HG03432 (cell line): ENCODE data around the gene FPR2.
"Not testable (repeated sequence)": the region's sequence is repeated elsewhere in the genome, so short reads cannot be mapped to it uniquely, and the experiment has no call there.

Experiments
- ATAC-seq: cut with Tn5 transposase; IDR thresholded peaks from one replicate; pipeline ENCODE4 v1.9.1; 2021; ENCODE audit warnings: mild to moderate bottlenecking, moderate library complexity; ENCODE audit not compliant: unreplicated experiment

The FPR2 gene, protein sequence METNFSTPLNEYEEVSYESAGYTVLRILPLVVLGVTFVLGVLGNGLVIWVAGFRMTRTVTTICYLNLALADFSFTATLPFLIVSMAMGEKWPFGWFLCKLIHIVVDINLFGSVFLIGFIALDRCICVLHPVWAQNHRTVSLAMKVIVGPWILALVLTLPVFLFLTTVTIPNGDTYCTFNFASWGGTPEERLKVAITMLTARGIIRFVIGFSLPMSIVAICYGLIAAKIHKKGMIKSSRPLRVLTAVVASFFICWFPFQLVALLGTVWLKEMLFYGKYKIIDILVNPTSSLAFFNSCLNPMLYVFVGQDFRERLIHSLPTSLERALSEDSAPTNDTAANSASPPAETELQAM

DNA sequence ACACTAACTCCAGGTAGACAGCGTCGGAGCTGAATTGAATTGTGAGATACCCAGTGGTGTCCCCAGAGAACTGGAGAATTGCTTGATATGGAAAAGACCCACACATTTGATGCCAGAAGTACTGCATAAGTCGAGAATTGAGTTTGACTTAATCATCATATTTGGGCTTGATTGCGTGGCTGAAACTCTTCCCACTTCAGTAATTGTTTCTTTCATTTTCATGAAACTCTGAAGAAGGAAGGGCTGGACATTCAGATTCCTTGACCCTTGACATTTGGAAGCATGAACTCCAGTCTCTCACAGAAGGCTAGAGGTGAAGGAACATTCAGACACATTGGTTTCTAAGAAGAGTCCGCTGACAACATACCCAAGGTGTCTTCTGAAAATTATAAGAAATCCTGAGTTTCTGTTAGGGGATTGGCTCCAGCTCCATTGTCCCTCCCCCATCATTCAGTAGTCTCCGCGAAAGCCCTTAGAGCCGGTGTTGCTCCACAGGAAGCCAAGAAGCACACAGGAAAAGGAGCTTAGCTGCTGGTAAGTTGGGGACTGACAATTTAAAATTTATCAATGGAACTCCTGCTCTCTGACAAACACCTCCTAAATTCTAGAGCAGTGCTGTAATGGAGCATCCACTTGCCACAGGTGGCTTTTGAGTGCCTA lies at the start of gene FPR2:
Gene FPR2, plus strand, starts transcription at position 484 of the 660 bp plus-strand sequence. CDS start 7,479 bp downstream, outside the sequence.
- no peak for ATAC-seq

DNA sequence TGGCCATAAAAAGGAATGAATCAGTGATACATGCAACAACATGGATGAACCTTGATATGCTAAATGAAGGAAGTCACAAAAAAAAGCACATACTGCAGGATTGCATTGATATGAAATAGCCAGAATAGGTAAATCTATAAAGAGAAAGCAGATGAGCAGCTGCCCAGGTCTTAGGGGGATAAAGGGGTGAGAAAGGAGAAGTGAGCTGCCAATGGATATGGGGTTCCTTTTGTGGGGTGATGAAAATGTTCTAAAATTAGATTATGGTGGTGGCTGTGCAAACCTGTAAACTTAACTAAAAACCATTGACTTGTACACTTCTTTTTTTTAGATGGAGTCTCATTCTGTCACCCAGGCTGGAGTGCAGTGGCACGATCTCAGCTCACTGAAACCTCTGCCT lies 49.3 kb upstream of the FPR2 start:
- no peak for ATAC-seq

GRCh38 chr19:51712461-51713081 lies 48.4 kb upstream of the FPR2 start:
- no peak for ATAC-seq

GRCh38 chr19:51713319-51714285 lies 47.4 kb upstream of the FPR2 start:
- no peak for ATAC-seq

GRCh38 chr19:51714848-51715247 lies 46.1 kb upstream of the FPR2 start:
- ATAC-seq: no peak

- no peak for ATAC-seq
Observed at GRCh38 chr19:51715850-51716249, 45.1 kb upstream of the FPR2 start.

GRCh38 chr19:51716925-51717324 lies 44.1 kb upstream of the FPR2 start:
- ATAC-seq: no peak

- no peak for ATAC-seq
Observed at GRCh38 chr19:51719251-51719988, 41.6 kb upstream of the FPR2 start.

DNA sequence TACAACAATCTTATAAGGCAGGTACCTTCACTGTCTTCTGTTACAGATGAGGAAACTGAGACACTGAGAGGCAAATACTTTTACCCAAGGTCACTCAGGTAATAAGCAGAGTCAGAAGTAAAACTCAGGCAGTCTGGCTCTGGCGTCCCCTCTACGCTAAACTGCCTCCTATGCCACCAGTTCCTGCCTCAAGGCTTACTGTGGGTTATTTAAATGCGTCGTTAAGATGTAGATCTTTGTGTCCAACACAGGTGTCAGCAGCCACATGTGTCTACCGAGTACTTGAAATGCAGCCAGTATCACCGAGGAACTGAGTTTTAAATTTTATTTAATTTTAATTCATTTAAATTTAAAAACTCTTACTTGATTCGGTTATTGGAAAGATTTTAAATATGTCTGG lies 39.1 kb upstream of the FPR2 start:
- ATAC-seq: no peak

- no peak for ATAC-seq
Observed at GRCh38 chr19:51722492-51722891, 38.5 kb upstream of the FPR2 start.

DNA sequence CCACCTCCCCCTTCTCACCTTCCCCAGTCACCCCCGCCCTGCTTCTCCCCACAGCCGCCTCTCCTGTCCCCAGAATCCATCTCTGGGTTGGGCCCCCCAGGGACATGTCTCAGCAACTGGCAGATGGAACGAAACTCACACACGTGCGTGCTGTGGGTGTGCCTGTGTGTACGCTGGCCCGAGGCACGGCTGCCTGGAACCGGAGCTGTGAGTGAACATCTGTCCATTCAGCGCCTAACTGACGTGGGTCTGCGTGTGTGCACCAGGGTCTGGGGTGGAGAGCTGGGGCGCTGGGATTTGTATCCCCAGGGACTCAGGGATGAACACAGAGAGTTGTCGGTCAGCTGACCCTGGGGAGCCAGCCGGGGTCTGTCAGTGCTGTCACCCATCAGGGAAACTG lies 36.4 kb upstream of the FPR2 start:
- ATAC-seq: no peak

DNA sequence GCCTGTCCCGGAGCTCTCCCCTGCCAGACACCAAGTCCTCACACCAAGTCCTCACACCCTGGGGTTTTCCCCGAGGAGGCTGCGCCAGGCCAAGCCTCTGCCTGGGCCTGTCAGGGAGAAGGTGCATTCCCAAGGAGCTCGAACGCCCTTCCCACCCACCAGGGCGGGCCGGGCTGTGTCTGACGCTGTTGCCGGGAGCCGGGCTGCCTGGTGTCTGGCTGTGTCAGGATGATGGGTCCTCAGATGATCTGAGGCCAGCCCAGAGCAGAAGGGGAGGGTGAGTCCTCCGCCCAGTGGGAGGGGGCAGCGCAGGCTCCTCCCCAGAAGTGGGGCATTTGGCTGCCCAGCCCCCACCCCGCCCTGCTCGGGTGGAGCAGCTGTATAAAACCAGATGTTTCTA lies 34.9 kb upstream of the FPR2 start:
- ATAC-seq: no peak

GRCh38 chr19:51727349-51727880 lies 33.6 kb upstream of the FPR2 start:
- ATAC-seq: no peak

GRCh38 chr19:51729781-51730180 lies 31.2 kb upstream of the FPR2 start:
- no peak for ATAC-seq

DNA sequence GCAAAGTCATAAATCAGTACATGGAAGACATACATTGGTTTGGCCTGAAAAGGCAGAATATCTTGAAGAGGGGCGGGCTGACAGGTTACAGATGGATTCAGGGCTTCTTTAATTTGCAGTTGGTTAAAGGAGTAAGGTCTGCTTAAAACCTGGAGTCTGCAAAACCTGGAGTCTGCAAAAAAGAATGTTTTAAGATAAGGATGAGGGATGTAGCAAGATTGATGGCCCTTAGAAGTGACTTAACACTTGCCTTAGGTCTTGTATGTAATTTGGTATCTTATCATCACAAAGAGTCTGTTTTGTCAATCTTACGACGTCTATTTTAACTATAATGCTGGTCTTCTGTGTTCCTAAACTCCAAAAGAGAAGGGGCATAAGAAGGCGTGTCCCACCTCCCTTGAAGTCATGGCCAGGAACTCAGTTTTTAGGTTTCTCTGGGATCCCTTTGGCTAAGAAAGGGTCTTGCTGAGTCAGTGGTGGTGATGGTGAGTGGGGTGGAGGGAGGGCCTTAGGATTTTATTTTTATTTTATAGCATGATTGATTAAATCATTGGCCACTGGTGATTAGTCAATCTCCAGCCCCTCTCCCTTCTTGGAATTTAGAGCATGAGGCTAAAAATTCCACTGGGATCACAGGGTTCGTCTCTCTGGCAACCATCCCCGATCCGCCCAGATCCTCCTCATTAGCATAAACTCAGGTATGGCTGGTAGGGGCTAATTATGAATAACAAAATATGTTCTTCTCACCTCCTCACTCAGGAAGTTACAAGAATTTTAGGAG lies 27.0 kb upstream of the FPR2 start:
- no peak for ATAC-seq

DNA sequence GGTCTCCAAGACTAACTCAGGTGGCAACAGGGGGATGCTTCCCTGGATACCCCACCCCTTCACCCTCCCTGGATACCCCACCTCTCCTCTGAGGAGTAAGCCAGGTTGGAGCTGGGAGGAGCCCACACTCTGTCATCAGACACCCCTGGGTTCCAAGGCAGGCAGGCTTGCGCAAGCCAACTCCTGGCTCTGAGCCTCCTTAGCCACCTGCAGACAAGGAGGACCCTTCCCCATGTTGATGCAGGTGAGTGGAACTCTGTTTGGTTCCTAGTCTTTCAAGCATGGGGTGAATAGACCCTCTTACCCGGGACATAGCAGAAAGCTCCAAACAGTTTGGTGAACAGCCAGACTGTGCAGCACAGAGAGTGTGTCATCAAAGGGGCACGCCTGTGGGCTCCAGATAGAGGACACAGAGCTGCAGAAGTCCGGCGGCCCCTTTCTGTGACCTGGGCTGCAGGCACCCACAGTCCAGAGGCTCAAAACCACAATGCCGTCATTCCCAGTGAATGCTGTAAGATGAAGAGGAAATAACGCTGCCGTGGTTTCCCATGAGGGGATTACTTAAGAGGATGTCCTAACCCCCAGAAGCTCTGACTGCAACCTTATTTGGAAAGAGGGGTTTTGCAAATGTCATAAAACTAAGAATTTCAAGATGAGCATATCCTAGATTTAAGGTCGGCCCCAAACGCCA lies 25.1 kb upstream of the FPR2 start:
- no peak for ATAC-seq

DNA sequence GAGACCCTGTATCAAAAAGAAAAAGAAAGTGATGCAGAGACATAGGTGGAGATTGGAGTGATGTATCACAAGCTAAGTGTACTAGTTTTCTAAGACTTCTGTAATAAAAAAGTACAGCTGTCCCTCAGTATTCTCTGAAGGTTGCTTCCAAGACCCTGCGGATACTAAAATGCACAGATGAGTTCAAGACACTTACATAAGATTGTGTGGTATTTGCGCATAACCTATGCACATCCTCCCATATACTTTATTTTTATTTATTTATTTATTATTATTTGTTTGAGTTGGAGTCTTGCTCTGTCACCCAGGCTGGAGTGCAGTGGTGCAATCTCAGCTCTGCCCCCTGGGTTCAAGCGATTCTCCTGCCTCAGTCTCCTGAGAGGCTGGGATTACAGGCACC lies 23.6 kb upstream of the FPR2 start:
- ATAC-seq: no peak

- no peak for ATAC-seq
Observed at GRCh38 chr19:51737924-51738323, 23.1 kb upstream of the FPR2 start.

- ATAC-seq: not testable (repeated sequence)
Observed at GRCh38 chr19:51738523-51738922, 22.5 kb upstream of the FPR2 start.
